ENCODE data around the gene TRIM32.
"Not testable (repeated sequence)": the region's sequence is repeated elsewhere in the genome, so short reads cannot be mapped to it uniquely, and the experiment has no call there.

TRIM32 gene

GRCh38 chr9:116674210-116674980 is 12.7 kb upstream of the TRIM32 start:
- DNase-seq (ENCODE audit: low read depth in 2 of 2): no peak

GRCh38 chr9:116683535-116683934 is 3.6 kb upstream of the TRIM32 start:
- DNase-seq (ENCODE audit: low read depth in 2 of 2): no peak

- DNase-seq (ENCODE audit: low read depth in 2 of 2): no peak
Measured at GRCh38 chr9:116685166-116685565, 1.9 kb upstream of the TRIM32 start.

- DNase-seq (ENCODE audit: low read depth in 2 of 2): no peak
Measured at GRCh38 chr9:116686135-116686534, 970 bp upstream of the TRIM32 start.

- no peak for DNase-seq (ENCODE audit: low read depth in 2 of 2)
Measured at GRCh38 chr9:116686693-116687073, 422 bp upstream of the TRIM32 start.

- DNase-seq (ENCODE audit: low read depth in 2 of 2): no peak
Measured at GRCh38 chr9:116687754-116688135, 640 bp downstream of the TRIM32 start.

- no peak for DNase-seq (ENCODE audit: low read depth in 2 of 2)
Measured at GRCh38 chr9:116688806-116689485, 1.8 kb downstream of the TRIM32 start.

- DNase-seq (ENCODE audit: low read depth in 2 of 2): no peak
Measured at GRCh38 chr9:116689486-116690032, 2.5 kb downstream of the TRIM32 start.

GRCh38 chr9:116690805-116691204 is 3.7 kb downstream of the TRIM32 start:
- DNase-seq (ENCODE audit: low read depth in 2 of 2): not testable (repeated sequence)

GRCh38 chr9:116691607-116692006 is 4.5 kb downstream of the TRIM32 start:
- DNase-seq (ENCODE audit: low read depth in 2 of 2): no peak

- DNase-seq (ENCODE audit: low read depth in 2 of 2): no peak
Measured at GRCh38 chr9:116692616-116693015, 5.5 kb downstream of the TRIM32 start.

- no peak for DNase-seq (ENCODE audit: low read depth in 2 of 2)
Measured at GRCh38 chr9:116693233-116693731, 6.2 kb downstream of the TRIM32 start.

GRCh38 chr9:116694785-116695291 is 7.7 kb downstream of the TRIM32 start:
- DNase-seq (ENCODE audit: low read depth in 2 of 2): no peak

- no peak for DNase-seq (ENCODE audit: low read depth in 2 of 2)
Measured at GRCh38 chr9:116695438-116695837, 8.3 kb downstream of the TRIM32 start.

GRCh38 chr9:116697362-116697761 is 10.3 kb downstream of the TRIM32 start:
- no peak for DNase-seq (ENCODE audit: low read depth in 2 of 2)

GRCh38 chr9:116697887-116698286 is 10.8 kb downstream of the TRIM32 start:
- DNase-seq (ENCODE audit: low read depth in 2 of 2): no peak

- DNase-seq (ENCODE audit: low read depth in 2 of 2): no peak
Measured at GRCh38 chr9:116700279-116700678, 13.2 kb downstream of the TRIM32 start.

- no peak for DNase-seq (ENCODE audit: low read depth in 2 of 2)
Measured at GRCh38 chr9:116700882-116701865, 14.1 kb downstream of the TRIM32 start.

- DNase-seq (ENCODE audit: low read depth in 2 of 2): no peak
Measured at GRCh38 chr9:116701940-116702642, 15.0 kb downstream of the TRIM32 start.

- DNase-seq (ENCODE audit: low read depth in 2 of 2): no peak
Measured at GRCh38 chr9:116703634-116704033, 16.5 kb downstream of the TRIM32 start.

GRCh38 chr9:116704470-116704869 is 17.4 kb downstream of the TRIM32 start:
- DNase-seq (ENCODE audit: low read depth in 2 of 2): no peak

Data from stimulated activated CD8-positive, alpha-beta memory T cell treated with anti-CD3 and anti-CD28 coated beads, Interleukin-15, amount 100 ng/mL, for 48 hours (primary cell).